ENCODE data around the gene FXR1. TPM values are rescaled to one million over a fixed set of nuclear protein-coding genes. Genes with fewer than 3 reads are reported as not detected.

FXR1 gene
- total and polyA plus RNA-seq, 4 donors: 136 to 188 (median 142) TPM

DNA sequence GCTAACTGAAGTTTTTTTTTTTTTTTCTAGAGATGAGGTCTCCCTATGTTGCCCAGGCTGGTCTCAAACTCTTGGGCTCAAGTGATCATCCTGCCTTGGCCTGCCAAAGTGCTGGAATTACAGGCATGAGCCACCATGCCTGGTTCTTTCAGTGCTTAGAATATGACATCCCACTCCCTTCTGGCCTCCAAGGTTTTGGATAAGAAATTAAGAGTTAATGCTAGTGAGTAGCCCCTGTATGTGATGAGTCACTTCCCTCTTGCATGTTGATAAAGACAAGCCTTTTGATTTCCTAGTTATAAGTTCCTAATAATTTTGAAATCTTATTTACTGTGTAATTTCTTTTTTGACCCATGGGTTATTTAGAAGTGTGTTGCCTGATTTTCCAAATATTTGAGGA, 112.7 kb downstream of the FXR1 start:
- H3K27ac ChIP-seq (ENCODE audit: low read depth, low read length): no peak overlapping the region
- no peak overlapping the region for H3K4me3 ChIP-seq (ENCODE audit: low read depth, low read length)
- no peaks in the 10 kb centered on the region for H3K27me3 ChIP-seq (ENCODE audit: control insufficient read depth, insufficient read depth, low read length)
- peaks cover 2% of the 10 kb centered on the region for H3K9me3 ChIP-seq (ENCODE audit: control insufficient read depth, insufficient read depth, low read length)
- no peaks in the 10 kb centered on the region for H3K4me1 ChIP-seq (ENCODE audit: control insufficient read depth, insufficient read depth, low read length)
- DNase-seq (ENCODE audit: low read depth in 4 of 6, low spot score in 6 of 6): no peak
- H3K36me3 ChIP-seq (ENCODE audit: control insufficient read depth, insufficient read depth, low read length): no peaks in the 10 kb centered on the region

GRCh38 chr3:181030948-181031347, 118.5 kb downstream of the FXR1 start:
- no peaks in the 10 kb centered on the region for H3K27me3 ChIP-seq (ENCODE audit: control insufficient read depth, insufficient read depth, low read length)
- H3K36me3 ChIP-seq (ENCODE audit: control insufficient read depth, insufficient read depth, low read length): no peaks in the 10 kb centered on the region
- H3K27ac ChIP-seq (ENCODE audit: low read depth, low read length): no peak overlapping the region
- H3K4me3 ChIP-seq (ENCODE audit: low read depth, low read length): no peak overlapping the region
- no peaks in the 10 kb centered on the region for H3K9me3 ChIP-seq (ENCODE audit: control insufficient read depth, insufficient read depth, low read length)
- DNase-seq (ENCODE audit: low read depth in 4 of 6, low spot score in 6 of 6): no peak
- no peaks in the 10 kb centered on the region for H3K4me1 ChIP-seq (ENCODE audit: control insufficient read depth, insufficient read depth, low read length)

Other genes starting within 250 kb of the FXR1 start
- gene CCDC39, start 233.2 kb upstream of the FXR1 start, total RNA-seq: 1 to 10 TPM; 2.2 to 6.2 TPM
- 1 to 10 TPM; 7.2 to 8.4 TPM for gene CCDC39, start 233.2 kb upstream of the FXR1 start, polyA plus RNA-seq (ENCODE audit: insufficient read length in 2 of 2)
- gene DNAJC19, start 77.1 kb downstream of the FXR1 start, total RNA-seq: 10 to 100 TPM; 40.1 to 41.8 TPM
- gene DNAJC19, start 77.1 kb downstream of the FXR1 start, polyA plus RNA-seq (ENCODE audit: insufficient read length in 2 of 2): 10 to 100 TPM; 56.0 to 56.7 TPM